Epithelial cell of proximal tubule (primary cell): Measurements from ENCODE around the gene NCF4. TPM values are rescaled to one million over a fixed set of nuclear protein-coding genes. Genes with fewer than 3 reads are reported as not detected.

Experiments used
- DNase-seq: peaks from one replicate; pipeline ENCODE4 v3.0.0-alpha.2; 2011; ENCODE audit warnings: low read depth
- H3K4me3 ChIP-seq: 2 replicates; pipeline ENCODE4 v1.5.1; 2011; ENCODE audit warnings: low read depth, mild to moderate bottlenecking, low read length
- CTCF ChIP-seq: conservative IDR thresholded peaks from 2 replicates; pipeline ENCODE4 v1.5.1; 2012; ENCODE audit warnings: low read depth, mild to moderate bottlenecking, low read length
- total RNA-seq: library from RNA; depleted of rRNA; stranded (reverse); fragments of >200 nt; gene quantifications from 2 replicates; pipeline ENCODE4 v1.2.3, GENCODE V29; 2015

The NCF4 gene
- total RNA-seq, 1 donor from 2014 or later, result not detected

- H3K4me3 ChIP-seq, result no peak overlapping the region
- DNase-seq, result no peak
- TF ChIP-seq CTCF, result no peak
Measured at GRCh38 chr22:36838119-36839030, 22.4 kb upstream of the NCF4 start.

GRCh38 chr22:36839356-36840073 is 21.3 kb upstream of the NCF4 start:
- DNase-seq, result no peak
- TF ChIP-seq CTCF, result no peak
- H3K4me3 ChIP-seq, result no peak overlapping the region

- no peak for DNase-seq
- H3K4me3 ChIP-seq, result no peak overlapping the region
- TF ChIP-seq CTCF, result no peak
Measured at GRCh38 chr22:36840106-36840505, 20.7 kb upstream of the NCF4 start.

- no peak for TF ChIP-seq CTCF
- no peak for DNase-seq
- H3K4me3 ChIP-seq, result no peak overlapping the region
Measured at GRCh38 chr22:36846271-36846670, 14.5 kb upstream of the NCF4 start.

- no peak for TF ChIP-seq CTCF
- no peak for DNase-seq
- H3K4me3 ChIP-seq, result no peak overlapping the region
Measured at GRCh38 chr22:36846949-36847348, 13.9 kb upstream of the NCF4 start.

- DNase-seq, result no peak
- H3K4me3 ChIP-seq, result no peak overlapping the region
- no peak for TF ChIP-seq CTCF
Measured at GRCh38 chr22:36850056-36850455, 10.8 kb upstream of the NCF4 start.
